Smooth muscle cell (in vitro differentiated cells): ENCODE results near the gene LHPP. TPM values are rescaled to one million over a fixed set of nuclear protein-coding genes. Genes with fewer than 3 reads are reported as not detected.

Source experiments
- DNase-seq: peaks from one replicate; lab custom pipeline; 2025; ENCODE audit not compliant: unreplicated experiment; lab: John Stamatoyannopoulos, UW
- H2AFZ ChIP-seq: fragments of 200-600 bp; sonication (generic); 2 replicates; pipeline ENCODE4 v1.6.0; 2016; ENCODE audit warnings: antibody characterized with exemption, low read depth, mild to moderate bottlenecking
- H3F3A ChIP-seq: fragments of 200-600 bp; sonication (generic); 2 replicates; pipeline ENCODE4 v1.6.0; 2017; ENCODE audit warnings: antibody characterized with exemption, low read depth
- H3K27ac ChIP-seq: fragments of 200-600 bp; sonication (generic); 2 replicates; pipeline ENCODE4 v1.5.1; 2016; ENCODE audit warnings: low read depth, mild to moderate bottlenecking
- H3K27me3 ChIP-seq: fragments of 200-600 bp; sonication (generic); 2 replicates; pipeline ENCODE4 v1.6.1; 2016; ENCODE audit warnings: low read depth, mild to moderate bottlenecking
- H3K36me3 ChIP-seq: fragments of 200-600 bp; sonication (generic); 2 replicates; pipeline ENCODE4 v1.5.1; 2016; ENCODE audit warnings: low read depth
- H3K4me1 ChIP-seq: fragments of 200-600 bp; sonication (generic); 2 replicates; pipeline ENCODE4 v1.5.1; 2016; ENCODE audit warnings: low read depth
- H3K4me2 ChIP-seq: fragments of 200-600 bp; sonication (generic); 2 replicates; pipeline ENCODE4 v1.6.0; 2016; ENCODE audit warnings: mild to moderate bottlenecking
- H3K4me3 ChIP-seq: fragments of 200-600 bp; sonication (generic); 2 replicates; pipeline ENCODE4 v1.5.1; 2016; ENCODE audit warnings: mild to moderate bottlenecking
- H3K79me2 ChIP-seq: fragments of 200-600 bp; sonication (generic); 2 replicates; pipeline ENCODE4 v1.6.0; 2016; ENCODE audit warnings: low read depth, mild to moderate bottlenecking
- H3K9ac ChIP-seq: fragments of 200-600 bp; sonication (generic); 2 replicates; pipeline ENCODE4 v1.6.0; 2016; ENCODE audit warnings: low read depth
- H3K9me3 ChIP-seq: fragments of 200-600 bp; sonication (generic); replicated peaks from 2 replicates; pipeline ENCODE4 v1.5.1; 2016; ENCODE audit warnings: low read depth
- H4K20me1 ChIP-seq: fragments of 200-600 bp; sonication (generic); 2 replicates; pipeline ENCODE4 v1.6.0; 2016; ENCODE audit warnings: low read depth
- WGBS: methylation state at CpG from one replicate; pipeline ENCODE4 v1.1.7; 2016; ENCODE audit warnings: low lambda C conversion rate; 5-methylcytosine and 5-hydroxymethylcytosine counted together
- polyA plus RNA-seq: library from polyadenylated mRNA; unstranded; fragments of >200 nt; fragmentation: Nextera tagmentation; extraction: Ambion mirVana; gene quantifications from 2 replicates; pipeline ENCODE4 v1.2.1, GENCODE V29; 2016
- total RNA-seq: library from RNA; depleted of rRNA; stranded (reverse); fragments of >200 nt; gene quantifications from 2 replicates; pipeline ENCODE4 v1.2.3, GENCODE V29; 2014
- TF ChIP-seq, protein P1 (sequence below): fragments of 200-600 bp; sonication (generic); IDR thresholded peaks from 2 replicates; pipeline ENCODE4 v1.5.1; 2017; ENCODE audit warnings: borderline replicate concordance, mild to moderate bottlenecking, antibody characterized with exemption; ENCODE audit not compliant: insufficient read depth, poor library complexity, severe bottlenecking

LHPP gene
- total and polyA plus RNA-seq, 2 experiments from 2014 or later: 7.6 to 14.0 TPM

DNA sequence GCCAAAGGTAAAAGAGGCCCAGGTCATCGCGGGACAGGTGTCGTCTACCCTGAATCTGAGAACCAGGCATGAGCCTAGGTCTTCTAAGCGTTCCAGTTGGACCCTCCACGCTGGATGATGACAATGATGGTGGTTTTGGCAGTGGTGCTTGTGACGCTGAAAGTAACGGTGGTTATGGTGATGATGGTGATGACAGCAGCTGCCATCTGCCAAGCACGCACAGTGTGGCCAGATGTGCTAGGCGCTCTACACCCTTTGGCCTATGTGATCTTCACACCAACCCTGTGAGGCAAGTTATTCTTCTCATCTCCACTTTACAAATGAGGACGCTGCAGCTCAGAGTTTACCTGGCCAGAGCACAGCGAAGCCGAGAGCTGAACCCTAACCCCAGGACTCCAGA is 188.6 kb downstream of the LHPP start:
- Histone ChIP-seq H3K9me3 (no peaks in the 10 kb centered on the region), H3K4me1 (peaks cover 15% of the 10 kb centered on the region), H3K9ac (no peak overlapping the region), H4K20me1 (peaks cover 34% of the 10 kb centered on the region), H2AFZ (no peak overlapping the region), H3K27me3 (no peaks in the 10 kb centered on the region), H3K27ac (no peak overlapping the region), H3K4me3 (no peak overlapping the region), H3F3A (no peaks in the 10 kb centered on the region), H3K36me3 (no peaks in the 10 kb centered on the region), H3K79me2 (no peaks in the 10 kb centered on the region), H3K4me2 (no peak overlapping the region)
- no peak for DNase-seq
- TF ChIP-seq, protein P1, sequence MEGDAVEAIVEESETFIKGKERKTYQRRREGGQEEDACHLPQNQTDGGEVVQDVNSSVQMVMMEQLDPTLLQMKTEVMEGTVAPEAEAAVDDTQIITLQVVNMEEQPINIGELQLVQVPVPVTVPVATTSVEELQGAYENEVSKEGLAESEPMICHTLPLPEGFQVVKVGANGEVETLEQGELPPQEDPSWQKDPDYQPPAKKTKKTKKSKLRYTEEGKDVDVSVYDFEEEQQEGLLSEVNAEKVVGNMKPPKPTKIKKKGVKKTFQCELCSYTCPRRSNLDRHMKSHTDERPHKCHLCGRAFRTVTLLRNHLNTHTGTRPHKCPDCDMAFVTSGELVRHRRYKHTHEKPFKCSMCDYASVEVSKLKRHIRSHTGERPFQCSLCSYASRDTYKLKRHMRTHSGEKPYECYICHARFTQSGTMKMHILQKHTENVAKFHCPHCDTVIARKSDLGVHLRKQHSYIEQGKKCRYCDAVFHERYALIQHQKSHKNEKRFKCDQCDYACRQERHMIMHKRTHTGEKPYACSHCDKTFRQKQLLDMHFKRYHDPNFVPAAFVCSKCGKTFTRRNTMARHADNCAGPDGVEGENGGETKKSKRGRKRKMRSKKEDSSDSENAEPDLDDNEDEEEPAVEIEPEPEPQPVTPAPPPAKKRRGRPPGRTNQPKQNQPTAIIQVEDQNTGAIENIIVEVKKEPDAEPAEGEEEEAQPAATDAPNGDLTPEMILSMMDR: no peak
- 96% methylated on average over 12 of the region's 12 CpGs for WGBS

DNA sequence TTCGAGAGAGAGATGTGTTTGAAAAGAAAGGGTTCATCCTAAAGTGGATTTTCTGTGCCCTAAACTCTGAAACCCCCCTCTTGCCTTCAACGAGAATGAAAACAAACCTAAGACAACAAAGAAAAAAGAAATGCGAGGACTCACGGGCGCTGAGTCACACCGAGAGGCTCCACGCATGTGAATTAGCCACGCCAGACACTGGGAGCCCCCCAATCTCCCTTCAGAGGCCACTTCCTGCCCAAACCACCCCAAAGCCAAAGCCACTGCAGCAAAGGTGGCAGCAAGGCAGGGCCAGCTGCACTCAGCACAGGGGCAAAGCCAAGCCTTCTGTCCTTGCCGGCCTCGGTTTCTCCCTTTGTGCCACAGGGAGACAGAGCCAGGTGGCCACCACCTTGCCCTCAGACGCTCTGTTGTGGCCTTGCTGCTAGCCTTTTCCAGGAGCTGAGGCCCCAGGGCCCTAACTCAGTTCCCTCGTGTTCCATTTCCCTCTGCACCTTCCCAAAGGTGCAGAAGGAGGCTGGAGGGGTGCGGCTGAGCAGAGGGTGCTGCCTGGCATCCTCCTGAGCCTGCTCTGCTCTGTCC is 189.3 kb downstream of the LHPP start:
- Histone ChIP-seq H3K9ac (no peak overlapping the region), H4K20me1 (peaks cover 30% of the 10 kb centered on the region), H3K4me3 (no peak overlapping the region), H3K36me3 (no peaks in the 10 kb centered on the region), H3K4me1 (peaks cover 15% of the 10 kb centered on the region), H3K79me2 (no peaks in the 10 kb centered on the region), H3K4me2 (no peak overlapping the region), H2AFZ (no peak overlapping the region), H3F3A (no peaks in the 10 kb centered on the region), H3K27me3 (no peaks in the 10 kb centered on the region), H3K27ac (no peak overlapping the region), H3K9me3 (no peaks in the 10 kb centered on the region)
- WGBS: 71% methylated on average over 13 of the region's 13 CpGs
- no peak for DNase-seq
- TF ChIP-seq, protein P1: no peak

DNA sequence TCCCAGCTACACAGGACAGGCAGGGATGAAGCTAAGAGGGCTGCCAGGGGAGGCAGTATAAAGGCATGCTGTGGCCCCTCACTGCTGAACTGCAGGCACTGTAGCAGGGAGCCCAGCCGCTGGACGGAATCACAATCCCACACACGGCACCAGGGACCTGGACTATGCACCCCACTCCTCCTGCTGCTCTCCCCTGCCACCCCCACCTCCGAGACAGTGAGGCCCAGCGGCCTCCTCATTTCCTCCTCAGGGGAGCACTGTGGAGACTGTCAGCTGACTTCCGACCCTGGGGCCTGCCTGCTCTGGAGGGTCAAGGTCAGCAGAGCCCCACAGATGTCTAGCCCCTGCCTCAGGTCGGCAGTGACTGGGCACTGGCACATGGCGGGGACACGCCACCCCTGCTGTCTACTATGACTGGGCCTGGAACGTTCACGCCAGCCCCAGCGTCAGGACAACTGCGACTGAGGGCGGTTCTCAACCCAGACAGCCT is 189.8 kb downstream of the LHPP start:
- H3K27ac ChIP-seq: no peak overlapping the region
- WGBS: 92% methylated on average over 14 of the region's 14 CpGs
- no peaks in the 10 kb centered on the region for H3K79me2 ChIP-seq

More for the DNA sequence above, 189.8 kb downstream of the LHPP start:
- Histone ChIP-seq H4K20me1 (peaks cover 33% of the 10 kb centered on the region), H3K4me3 (no peak overlapping the region), H3K4me1 (peaks cover 15% of the 10 kb centered on the region), H3K27me3 (no peaks in the 10 kb centered on the region), H3K36me3 (no peaks in the 10 kb centered on the region), H3F3A (no peaks in the 10 kb centered on the region), H3K9me3 (no peaks in the 10 kb centered on the region), H3K9ac (no peak overlapping the region), H3K4me2 (no peak overlapping the region), H2AFZ (no peak overlapping the region)
- TF ChIP-seq, protein P1: no peak
- no peak for DNase-seq
